Astrocyte of the cerebellum (primary cell): Measurements from ENCODE around the gene UQCC3.
"Not testable (repeated sequence)": the region's sequence is repeated elsewhere in the genome, so short reads cannot be mapped to it uniquely, and the experiment has no call there.

Experiments used
- DNase-seq: peaks from one replicate; pipeline ENCODE4 v3.0.0-alpha.2; 2011; ENCODE audit warnings: low read depth
- H3K4me3 ChIP-seq: 2 replicates; pipeline ENCODE4 v1.5.1; 2011; ENCODE audit warnings: mild to moderate bottlenecking, low read depth, low read length, moderate library complexity
- CTCF ChIP-seq: IDR thresholded peaks from 2 replicates; pipeline ENCODE4 v1.5.1; 2012; ENCODE audit warnings: low read length, low read depth, moderate library complexity, mild to moderate bottlenecking; ENCODE audit errors: missing control alignments
- in situ Hi-C: cut with HindIII; loops from 2 replicates; pipeline ENCODE4 v1.10.0; 2017; ENCODE audit warnings: low sequenced_read_pairs

UQCC3 gene

GRCh38 chr11:62687508-62688396, 16.3 kb downstream of the UQCC3 start:
- no peak for TF ChIP-seq CTCF
- H3K4me3 ChIP-seq = no peak overlapping the region
- DNase-seq = no peak
- in situ Hi-C loops = no loop called here

- no peak for DNase-seq
- no peak overlapping the region for H3K4me3 ChIP-seq
- TF ChIP-seq CTCF = no peak
- in situ Hi-C loops = no loop called here
These were observed 17.0 kb downstream of the UQCC3 start for GRCh38 chr11:62688491-62688890.

- no peak for TF ChIP-seq CTCF
- peak; percentile 73 for DNase-seq
- in situ Hi-C loops = no loop called here
- H3K4me3 ChIP-seq = no peak within 1 kb of the TSS
These were observed 18.1 kb downstream of the UQCC3 start, which contains the start of gene LRRN4CL for GRCh38 chr11:62689421-62690183. Gene LRRN4CL (minus strand): TSS chr11:62689530. CDS start chr11:62688508, 1,022 bp downstream.

- DNase-seq = peak; percentile 11
- H3K4me3 ChIP-seq, in situ Hi-C loops: not testable (repeated sequence)
These were observed 22.2 kb downstream of the UQCC3 start for GRCh38 chr11:62693624-62694023.

GRCh38 chr11:62694455-62695167, 23.1 kb downstream of the UQCC3 start:
- DNase-seq = peak; percentile 72
- in situ Hi-C loops = no loop called here
- no peak overlapping the region for H3K4me3 ChIP-seq
- peak; percentile 87 for TF ChIP-seq CTCF

GRCh38 chr11:62702246-62702645, 30.8 kb downstream of the UQCC3 start:
- in situ Hi-C loops = no loop called here
- H3K4me3 ChIP-seq = no peak overlapping the region
- no peak for DNase-seq
- TF ChIP-seq CTCF = no peak

GRCh38 chr11:62703921-62704320, 32.4 kb downstream of the UQCC3 start:
- in situ Hi-C loops, H3K4me3 ChIP-seq, DNase-seq: not testable (repeated sequence)
